Measurements from ENCODE around the gene CDH4.

Gene CDH4

DNA sequence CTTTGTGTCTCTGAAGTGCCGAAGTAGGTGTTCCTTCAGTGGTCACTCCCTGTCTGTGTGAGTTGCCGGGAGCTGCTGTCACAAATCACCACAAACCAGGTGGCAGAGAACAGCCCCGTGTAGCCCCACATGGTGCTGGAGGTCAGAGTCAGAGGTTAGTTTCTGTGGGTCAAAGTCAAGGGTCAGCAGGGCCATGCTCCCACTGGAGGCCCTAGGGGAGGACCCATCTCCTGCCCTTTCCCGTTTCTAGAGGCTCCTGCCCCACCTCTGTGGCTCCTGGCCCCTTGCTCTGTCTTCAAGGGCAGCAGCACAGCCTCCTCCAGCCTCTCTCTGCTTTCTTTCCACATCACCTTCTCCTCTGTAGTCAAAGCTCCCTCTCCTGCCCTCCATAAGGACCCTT is 549.4 kb downstream of the CDH4 start:
- DNase-seq = no peak

DNA sequence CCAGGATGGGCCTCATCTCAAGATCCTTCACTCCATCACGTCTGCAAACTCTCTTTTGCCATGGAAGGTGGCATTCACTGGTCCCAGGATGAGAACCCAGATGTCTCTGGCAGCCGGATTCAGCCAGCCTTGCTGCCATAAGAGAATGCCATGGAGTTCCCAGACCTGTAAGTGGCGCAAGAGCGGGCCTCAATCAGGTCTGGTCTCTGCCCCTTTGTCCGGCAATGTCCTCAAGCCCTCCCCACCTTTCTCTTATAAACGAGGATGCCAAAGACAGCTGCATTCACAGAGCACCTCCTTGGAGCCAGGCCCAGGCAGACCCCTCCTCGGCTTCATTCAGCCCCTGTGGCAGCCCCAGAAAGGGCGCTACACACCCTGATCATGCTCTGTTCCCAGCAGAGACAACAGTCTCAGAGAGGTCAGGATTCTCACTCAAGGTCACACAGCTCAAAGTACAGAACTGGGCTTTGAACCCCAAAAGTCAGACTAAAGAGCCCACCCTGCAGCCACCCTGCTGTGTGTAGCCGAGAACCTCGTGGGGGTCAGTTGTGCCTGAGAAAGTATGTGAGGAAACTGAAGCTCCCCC is 549.9 kb downstream of the CDH4 start:
- no peak for DNase-seq

DNA sequence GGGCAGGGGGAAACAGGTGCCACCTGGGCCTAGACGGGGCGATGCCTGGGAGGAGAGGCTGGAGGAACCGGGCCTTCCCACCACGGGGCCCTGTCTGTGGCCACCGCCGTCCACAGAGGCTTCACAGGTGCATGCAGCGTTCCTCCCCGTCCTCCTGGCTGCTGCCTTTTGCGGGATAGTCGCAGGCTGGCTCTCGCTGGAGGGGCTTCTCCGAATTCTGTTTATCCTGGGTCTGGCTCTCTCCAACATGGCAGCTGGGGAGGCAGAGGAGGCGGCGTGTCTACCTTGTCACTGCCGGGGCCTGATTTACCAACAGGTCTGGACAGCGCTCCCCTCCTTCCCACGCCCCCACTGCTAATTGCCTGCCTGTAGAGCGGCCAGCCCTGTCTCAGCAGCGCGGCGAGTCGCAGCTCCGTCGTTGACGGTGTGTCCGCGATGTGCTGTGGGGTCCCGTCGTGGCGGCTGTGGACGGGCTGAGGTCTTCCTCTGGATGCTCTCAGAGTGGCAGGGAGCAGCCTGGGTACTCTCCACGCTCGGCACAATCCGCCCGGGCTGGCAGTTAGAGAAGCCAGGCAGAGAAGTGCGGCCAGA is 550.8 kb downstream of the CDH4 start:
- DNase-seq = no peak

DNA sequence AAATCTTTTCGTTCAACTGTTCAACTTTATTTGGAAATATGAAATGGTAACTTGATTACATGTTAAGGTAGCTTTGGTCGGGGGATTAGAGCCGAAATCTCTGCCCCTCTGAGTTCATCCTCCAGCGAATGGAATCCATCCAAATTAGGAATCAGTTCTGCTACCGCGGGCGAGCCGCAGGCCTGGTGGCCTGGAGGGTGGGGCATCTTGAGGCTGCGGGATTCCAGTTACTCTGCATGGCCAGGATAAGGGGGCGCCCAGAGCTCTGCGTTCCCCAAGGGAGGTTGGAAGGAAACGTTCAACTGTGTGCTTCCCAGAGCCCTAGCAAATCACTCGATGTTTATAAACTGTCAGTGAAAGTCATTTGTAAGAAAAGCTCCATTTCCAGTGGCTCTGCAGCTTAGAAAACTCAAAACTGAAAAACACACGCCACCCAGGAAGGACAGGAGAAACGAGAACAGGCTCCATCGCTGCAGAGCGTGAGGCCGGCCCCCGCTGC is 551.4 kb downstream of the CDH4 start:
- no peak for DNase-seq

DNA sequence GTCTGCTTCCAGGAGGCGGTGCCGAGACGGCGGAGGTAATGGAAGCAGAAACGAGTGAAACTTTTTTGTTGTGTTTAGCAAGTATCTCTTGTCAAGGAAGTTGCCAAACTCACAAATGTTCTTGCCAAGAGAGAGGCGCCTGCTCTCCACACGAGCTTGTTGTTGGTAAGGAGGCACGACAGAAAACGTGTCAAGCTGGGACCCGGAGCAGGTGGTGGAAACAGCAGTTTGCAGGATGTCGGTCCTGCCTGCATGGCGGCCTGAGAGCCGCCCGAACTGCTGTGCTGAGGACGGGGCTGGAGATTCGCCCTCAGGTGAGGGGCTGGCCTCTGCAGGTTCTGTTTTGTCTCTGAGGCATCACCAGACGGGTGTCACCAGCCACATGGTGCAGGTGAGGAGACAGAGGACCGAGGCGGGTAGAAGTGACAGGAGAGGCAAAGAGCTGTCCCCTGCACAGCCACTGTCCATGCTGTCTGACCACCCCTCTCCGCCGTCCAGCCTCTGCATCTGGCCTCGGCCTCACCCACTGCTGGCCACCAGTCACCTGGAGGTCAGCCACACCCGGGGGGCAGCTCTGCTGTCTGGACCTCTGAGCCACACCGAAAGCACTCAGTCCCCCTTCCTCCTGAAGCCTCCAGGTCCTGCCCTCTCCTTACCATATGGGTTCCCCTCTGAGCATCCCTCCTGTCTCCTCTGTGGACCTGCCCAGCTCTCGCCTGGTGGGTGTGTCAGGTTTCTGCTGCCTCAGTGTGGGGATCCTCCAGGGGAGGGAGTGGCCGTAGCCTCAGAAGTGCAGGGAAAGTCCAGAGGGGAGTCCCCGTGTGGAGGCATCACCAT is 552.1 kb downstream of the CDH4 start:
- no peak for DNase-seq

DNA sequence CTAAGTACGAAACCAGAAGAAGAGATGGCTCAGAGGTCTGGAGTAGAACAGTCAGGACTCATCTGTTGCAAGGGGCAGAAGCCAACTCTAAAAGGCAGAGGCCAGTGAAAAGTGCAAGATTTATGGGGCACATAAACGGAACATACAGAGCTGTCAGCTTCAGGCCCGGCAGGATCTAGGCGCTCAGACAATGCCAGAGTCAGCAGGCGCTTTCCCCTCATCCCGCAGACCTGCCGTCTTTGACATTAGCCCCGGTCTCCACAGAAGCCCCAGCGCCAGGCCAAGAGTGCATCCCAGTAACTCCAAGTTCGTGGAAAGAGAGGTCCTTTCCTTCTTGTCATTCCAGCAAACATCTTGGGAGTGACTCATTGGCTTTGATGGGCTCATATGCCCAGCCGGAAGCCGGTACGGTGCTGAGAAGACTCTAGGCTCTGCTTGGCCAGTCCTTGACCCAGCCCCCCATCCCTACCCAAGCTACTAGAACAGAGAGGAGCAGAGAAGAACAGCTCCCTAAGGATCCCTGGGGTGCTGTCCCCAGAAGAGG is 552.8 kb downstream of the CDH4 start:
- no peak for DNase-seq

DNA sequence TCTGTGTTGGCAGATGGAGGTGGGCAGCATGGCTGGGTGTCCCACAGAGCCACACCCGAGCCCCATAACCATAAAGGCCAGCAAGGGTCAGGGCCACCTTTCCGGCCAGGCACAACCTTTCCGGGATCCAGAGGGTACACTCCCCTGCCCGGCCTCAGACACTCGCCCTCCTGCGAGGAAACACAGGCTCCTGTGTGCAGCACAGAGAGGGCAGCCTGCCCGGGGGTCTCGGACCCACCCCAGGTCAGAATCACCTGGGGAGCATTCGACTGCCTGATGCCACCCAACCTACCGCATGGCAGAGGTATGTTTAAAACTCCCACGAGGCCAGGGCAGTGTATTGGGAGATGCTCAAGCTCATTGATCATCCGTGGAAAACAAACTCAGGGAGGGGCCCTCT is 553.3 kb downstream of the CDH4 start:
- DNase-seq = no peak

DNA sequence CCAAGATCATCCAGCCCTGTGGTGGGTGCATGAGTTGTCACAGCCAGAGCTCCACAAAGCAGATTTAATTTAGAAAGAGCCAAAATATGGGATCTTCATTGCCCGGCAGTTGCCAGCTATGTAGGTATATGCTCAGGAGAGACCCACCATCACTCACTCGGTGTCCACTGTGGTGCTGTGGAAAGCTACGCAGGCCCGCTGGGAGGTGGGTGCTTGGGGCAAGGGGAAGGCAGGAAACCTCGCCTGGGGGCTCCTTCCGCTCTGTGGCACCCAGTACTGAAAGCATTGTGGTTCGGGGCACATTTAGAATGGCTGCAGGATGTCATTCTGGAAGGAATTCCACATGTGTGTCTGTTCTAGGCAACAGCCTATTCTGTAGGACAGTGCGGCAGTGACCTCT is 553.7 kb downstream of the CDH4 start:
- no peak for DNase-seq

DNA sequence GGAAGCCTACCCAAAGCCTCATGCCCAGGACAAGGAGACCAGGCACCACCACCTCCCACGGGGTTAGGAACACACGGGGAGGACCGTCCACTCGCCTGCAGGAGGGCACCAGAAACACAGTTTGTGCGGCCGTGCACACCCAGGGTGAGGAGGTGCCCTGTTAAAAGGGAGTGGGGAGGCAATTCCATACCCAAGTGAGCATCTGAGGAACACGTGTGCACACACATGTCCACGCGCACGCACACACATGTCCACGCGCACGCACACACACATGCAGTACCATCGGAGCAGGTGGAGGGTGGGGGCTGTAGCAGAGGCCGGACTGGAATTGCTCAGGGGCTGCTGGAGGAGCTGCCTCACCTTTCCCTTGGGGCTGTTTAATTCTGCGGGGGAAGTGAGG is 554.3 kb downstream of the CDH4 start:
- no peak for DNase-seq

DNA sequence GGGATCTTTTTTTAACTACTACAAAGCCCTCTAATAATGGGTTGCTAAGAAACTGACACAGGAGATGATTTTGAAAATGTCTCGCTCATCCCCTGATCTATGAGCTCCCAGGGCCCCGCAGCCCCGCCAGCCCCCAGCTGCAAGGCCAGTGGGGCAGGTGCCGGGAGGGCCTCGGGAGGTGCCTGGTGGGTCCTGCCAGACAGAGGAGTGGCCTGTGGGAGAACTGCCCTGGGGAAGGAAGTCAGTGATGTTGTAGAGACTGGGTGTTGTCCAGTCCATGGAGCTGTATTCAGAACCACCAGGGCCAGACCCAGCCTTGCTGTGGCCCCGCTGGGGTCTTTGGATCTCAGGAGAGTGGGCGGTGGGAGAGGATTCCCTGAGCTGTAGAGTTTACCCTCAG is 554.9 kb downstream of the CDH4 start:
- no peak for DNase-seq

DNA sequence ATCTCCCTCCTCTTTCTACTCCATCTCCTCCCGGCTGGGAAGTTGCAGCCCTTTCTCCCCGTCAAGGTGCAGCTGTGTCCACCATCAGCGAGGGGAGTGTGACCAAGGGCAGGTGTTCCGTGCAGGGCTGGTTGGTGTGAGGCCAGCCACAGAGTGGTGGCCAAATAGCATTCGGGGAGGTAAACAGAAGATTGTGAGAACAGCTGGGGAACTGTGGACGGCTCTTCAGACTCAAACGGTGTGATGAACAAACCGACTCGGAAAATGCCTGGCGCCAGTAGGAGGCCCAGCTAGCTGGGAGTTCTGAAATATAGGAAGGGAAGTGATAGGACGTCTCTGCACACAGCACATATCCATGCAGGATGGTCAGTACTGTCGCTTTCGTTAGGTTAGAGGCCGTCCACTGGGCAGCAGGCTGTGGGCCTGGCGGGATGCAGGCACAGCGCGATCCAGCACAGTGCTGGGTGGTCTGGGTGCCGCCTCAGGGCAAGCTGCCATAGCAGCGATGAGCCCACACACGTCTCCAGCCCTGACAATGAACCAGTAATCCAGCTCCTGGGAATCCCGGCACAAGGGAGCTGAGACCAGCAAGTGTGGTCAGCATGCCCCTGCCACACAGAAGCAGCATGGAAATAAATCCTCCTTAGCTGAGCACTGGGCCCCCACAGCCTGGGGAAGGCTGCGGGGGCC is 555.6 kb downstream of the CDH4 start:
- no peak for DNase-seq

DNA sequence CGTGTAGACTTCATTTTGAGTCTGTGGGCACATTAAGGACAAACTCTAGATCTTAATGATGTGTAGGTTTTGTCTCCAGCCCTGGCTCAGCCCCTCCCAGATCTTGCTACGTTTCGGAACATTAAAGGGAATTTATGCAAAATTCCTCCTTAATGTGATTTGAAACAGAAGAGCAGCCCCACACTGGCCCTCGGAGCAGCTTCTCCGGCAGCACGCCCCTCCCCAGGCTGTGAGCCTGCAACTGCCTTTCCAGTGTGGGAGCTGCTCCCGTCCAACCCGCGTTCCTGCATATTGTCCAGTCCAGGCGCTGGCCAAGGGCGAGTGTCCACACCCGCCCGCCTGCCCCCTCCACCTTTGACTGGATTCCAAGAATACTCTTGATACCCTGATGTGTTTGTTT is 556.4 kb downstream of the CDH4 start:
- no peak for DNase-seq

DNA sequence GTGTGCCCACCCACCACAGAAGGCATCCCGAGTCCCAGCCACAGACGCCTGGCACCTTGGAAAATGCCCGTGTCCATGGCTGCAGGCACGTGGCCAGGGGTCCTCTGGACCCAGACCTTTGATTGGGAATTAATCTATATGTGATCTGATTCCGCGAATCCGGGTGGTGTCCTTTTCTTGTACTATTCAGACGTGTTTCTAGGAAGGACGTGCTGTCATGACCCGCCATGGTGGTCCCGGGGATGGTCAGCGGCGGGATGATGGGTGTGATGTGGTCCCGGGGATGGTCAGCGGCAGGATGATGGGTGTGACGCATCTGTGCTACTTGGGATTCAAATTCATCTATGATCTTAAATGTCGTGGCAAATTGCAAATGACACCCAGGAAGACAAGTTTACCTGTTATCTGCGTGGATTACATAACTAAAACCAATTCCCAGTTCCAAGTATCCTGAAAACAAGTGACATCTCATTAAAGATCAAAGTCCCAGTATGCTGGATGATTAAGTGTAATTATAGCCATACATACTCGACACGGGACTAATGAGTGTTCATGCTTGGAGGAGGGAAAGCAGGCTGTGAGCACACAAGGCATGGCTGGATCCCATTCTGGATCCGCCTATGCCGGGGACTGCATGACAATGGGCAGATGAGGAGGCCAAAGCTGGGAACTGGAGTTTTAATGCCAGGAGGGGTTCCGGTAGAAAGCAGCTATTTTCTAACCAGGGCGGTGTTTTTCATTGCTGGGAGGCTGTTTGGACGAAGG is 557.1 kb downstream of the CDH4 start:
- DNase-seq = no peak

DNA sequence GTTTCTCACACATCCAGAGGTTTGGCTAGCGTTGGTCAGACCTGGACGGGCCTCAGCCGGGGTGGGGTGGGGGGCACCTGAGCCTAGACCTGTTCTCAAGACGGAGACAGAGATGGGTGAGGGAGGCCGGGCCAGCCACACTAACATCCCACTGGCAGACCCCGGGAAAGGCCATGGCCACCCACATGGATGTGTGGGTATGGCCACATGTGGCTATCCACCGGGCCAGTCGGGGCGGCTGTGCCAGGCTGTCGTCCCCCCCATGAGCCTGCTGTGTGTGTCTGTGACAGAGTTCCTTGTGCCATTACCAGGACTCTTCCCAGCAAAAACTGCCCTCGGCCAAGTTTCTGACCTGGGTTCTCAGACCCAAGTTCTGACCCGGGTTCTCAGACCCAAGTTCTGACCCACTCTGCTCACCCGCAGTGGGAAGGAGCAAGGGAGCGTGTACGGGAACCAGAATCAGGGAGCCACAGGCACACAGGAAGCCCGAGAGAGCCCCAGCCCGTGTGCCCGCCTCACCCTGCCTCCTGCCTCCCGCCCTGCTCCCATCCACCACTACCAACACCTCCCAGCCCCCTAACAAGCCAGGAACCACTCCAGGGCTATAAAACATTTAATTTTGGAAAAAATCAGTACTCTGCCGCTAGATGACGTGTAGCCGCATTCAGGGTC is 558.1 kb downstream of the CDH4 start:
- no peak for DNase-seq

DNA sequence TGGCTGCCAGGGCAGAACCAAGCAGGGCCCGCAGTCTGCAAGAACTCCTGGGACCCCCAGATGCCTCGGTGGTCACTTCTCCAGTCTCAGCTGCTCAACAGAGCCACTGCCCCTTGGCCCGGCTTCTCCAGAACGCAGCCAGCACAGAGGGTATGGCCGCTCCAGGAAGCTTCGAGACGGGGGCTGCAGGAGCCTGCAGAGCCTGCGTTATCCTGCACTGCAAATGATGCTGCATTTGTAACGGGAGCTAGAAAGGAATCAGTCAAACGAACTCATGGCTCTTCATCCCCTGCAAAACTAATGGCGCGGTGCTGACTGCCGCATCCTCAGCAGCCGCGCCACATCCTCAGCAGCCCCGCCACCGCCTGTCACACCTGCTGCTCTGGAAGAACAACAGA is 558.7 kb downstream of the CDH4 start:
- DNase-seq = no peak

DNA sequence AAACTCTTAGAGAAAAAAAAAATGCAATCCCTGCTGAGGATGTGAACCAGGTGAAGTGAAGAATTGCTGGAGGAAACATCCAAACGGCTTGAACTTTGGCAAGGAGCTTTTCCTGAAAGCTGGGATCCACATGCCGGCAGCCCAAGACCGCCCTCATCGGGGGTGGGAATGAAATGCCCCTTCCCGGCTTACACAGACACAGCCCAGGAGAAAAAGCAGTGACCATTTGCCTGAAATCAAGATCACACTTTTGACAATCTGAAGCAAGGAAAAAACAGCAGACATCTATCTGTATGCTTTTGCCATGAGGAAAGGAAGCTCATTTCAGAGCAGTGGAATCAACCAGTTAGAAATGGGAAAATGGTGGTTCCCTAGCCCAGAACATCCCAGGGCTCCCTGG is 559.1 kb downstream of the CDH4 start:
- DNase-seq = no peak

DNA sequence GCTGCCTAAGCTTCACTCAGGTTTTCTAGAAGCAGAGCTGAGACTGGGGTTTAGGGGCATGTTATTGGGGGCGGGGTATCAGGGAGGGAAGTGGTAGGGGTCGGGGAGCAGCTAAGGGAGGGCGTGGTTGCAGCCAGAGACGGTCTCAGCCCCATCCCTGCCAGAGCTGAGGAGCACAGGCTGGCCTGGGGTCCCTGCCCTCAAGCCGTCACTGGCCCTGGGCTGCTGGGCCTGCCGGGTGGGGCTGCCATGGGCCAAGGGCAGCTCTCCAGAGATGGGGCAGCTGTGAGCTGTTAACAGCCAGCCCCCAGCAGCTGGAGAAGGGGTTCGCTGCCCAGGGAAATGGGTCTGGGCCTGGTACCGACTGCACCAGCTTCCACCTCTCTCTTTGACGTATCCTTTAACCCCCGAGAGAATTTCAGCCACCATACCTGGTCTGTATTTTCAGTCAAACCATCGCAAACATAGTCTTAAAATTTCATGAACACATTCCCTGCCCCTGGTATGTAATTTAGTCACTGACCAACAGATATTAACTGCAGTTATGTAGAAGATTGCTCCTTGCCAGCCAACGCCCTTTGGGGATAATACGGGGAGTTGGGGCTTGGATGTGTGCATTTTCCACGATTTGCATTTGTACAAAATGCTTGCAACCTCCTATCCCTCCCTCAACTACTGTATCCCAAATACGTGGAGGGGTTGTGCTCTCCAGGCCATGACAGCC is 560.2 kb downstream of the CDH4 start:
- DNase-seq = no peak

DNA sequence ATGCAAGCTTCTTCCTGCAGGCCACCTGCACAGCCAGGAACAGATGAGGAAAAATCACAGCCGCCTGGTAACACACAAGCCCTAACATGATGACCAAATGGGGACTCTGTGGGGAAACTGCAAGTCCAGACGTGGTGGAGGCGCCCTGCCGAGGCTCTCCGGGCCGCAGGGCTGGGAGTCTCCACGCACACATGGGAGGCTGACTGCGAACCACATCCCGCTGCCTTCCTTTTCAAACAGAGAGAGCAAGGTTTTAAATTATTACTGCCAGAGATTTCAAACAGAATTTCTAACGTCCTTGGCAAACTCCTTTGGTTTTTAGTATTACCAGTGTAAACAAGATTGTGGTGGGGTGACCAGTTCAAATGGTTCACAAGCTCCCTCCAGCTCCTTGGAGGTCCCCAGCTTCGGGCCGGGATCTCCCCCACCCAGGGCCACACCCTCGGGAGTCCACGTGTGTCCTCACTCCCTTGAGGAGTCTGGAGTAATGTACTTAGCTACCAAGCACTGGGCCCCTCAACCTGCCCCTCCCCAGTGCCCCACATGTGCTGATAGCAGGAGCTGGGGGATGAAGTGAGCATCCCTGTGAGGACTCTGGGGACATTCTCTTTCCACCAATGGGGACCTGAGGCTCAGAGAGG is 560.9 kb downstream of the CDH4 start:
- DNase-seq = no peak

DNA sequence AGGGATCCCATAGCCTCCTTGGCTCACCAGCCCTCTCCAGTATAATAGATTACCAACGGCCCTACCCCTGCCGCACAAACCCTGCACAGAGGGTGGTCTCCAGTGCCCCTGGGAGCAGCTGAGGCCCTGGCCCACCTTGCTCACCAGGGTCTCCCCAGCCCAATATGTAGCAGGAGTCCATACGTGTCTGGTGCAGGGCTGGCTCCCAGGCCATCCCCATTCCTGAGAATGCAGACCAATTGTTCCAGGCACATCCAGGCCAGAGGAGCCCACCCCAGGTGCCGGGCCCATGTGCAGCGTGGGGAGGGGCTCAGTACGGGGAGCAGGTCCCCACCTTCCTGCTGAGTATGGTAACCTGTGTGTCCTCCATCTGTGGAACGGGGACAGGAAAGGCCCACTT is 561.7 kb downstream of the CDH4 start:
- DNase-seq = no peak

DNA sequence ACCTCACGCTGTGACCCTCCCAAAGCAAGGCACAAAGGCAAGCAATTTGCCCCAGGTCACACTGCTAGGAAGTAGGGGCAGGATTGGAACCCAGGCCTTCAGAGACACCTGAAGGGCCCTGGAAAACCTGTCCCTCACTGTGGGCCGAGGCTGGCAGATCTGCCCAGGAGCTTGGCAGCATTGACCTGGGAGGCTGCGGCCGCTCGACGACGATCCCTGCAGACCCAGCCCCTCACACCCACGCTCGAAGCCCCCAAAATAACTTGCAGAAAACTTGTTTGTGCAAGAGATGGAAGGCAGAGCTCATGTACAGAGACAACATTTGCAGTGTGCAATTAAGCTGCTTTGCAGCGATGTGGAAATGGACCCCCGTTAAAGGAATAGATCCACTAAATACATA is 562.2 kb downstream of the CDH4 start:
- no peak for DNase-seq

DNA sequence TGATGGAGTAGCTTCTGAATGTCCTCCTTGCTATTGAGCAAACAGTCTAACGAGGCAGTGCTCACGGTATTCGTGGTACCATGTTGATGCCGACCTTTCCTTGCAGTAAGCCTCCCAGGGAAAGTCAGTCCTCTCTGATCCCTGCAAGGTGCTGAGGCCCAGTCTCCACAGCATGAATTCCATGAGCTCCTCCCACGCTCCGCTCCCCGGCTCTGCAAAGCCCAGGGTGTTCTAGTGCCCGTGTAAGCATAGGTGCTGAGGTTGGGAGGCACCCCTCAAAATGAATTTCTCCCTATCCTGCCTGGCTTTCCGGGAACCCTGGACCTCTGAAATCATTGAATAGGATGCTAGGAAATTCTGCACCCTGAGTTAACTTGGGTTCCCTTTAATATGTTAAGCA is 562.7 kb downstream of the CDH4 start:
- no peak for DNase-seq

Measured in islet precursor cell (in vitro differentiated cells).